ENCODE data around the gene CELSR1.
"Not testable (repeated sequence)": the region's sequence is repeated elsewhere in the genome, so short reads cannot be mapped to it uniquely, and the experiment has no call there.

Gene CELSR1

DNA sequence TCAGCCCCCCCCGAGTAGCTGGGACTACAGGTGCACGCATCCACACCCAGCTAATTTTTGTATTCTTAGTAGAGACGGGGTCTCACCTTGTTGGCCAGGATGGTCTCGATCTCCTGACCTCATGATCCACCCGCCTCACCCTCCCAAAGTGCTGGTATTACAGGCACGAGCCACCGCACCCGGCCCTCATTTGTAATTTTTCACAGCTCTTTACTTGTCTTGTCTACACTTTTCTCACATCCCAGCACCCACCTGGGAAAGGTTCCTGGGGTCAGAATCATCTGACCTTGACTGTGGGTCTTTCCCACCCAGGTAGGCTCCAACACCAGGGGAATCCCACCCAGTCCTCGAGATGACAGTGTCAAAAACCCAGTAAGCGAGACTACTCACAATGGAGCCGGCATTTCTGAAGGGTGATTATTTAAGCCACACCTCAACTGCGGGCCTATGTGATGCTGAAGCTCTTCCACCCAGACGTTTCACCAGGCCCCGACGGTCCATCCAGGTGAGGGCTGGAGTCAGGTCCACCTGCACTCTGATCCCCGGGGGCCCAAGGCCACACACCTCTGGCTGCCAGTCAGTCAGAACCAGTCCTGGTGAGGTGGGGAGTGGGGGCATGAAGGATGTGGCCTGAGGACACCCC, 23.4 kb downstream of the CELSR1 start:
- no peak for DNase-seq (ENCODE audit: low read depth)

- DNase-seq (ENCODE audit: low read depth): no peak
These were observed 24.7 kb downstream of the CELSR1 start for GRCh38 chr22:46512683-46513082.

DNA sequence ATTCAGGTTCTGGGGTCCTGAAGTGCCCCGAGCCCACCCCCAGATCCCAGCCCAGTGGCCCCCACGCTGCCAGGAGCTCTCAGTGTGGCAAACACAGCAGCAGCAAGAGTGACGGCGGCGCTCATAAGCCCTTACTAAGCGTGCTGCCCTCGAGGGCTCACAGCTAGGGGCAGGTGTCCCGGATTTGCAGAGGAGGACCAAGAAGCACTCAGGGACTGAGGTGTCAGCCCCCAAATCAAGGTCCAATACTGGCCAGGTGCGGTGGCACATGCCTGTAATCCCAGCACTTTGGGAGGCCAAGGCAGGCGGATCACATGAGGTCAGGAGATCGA, 25.4 kb downstream of the CELSR1 start:
- DNase-seq (ENCODE audit: low read depth): no peak

- DNase-seq (ENCODE audit: low read depth): no peak
These were observed 26.0 kb downstream of the CELSR1 start for GRCh38 chr22:46511151-46512038.

- no peak for DNase-seq (ENCODE audit: low read depth)
These were observed 27.9 kb downstream of the CELSR1 start for GRCh38 chr22:46509416-46510089.

- DNase-seq (ENCODE audit: low read depth): no peak
These were observed 28.9 kb downstream of the CELSR1 start for GRCh38 chr22:46508491-46508999.

DNA sequence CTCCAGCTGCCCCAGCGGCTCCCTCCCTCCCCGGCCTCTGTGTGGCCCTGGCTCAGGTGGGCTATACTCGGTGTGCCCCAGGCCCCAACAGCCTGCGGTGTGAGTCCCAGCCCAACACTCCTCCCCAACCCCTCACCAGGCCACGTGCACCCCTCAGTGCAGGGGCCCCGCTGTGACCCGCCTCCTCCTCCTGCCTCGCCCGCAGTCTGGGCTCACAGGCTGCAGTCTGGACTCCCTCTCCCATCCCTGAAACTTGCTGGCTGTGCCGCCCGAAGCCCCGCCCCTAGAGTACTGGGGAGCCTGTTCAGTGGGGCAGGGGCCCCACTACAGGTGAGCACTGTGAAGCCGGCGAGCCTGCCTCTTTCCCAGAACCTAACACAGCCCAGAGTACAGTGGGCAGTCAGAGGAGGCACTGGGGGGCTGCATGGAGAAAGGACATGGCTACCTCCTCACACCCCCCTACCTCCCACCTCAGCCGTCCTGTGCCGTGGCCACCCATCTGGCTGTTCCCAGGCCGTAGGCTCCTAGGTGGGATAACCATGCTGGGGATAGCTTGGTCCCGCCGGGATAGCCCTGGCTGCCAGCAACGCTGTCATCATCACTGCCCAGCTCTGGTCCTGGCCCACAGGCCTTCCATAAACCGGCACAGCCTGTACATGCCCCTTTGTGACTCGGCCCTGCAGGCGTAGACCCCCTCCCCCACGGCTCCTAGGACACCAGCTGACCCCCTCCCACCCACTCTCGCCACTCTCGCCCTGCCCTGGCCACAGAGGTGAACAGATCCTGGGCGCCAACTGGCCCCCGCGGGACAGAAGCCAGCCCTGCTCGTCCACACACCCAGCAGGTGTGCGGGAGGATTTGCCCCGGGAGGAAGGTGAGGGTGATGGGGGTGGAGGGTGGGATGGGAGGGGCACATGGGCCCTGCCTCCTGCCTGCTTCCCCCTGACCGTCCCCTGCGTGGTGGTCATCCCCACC, 29.7 kb downstream of the CELSR1 start:
- DNase-seq (ENCODE audit: low read depth): no peak

GRCh38 chr22:46504584-46504983, 32.8 kb downstream of the CELSR1 start:
- DNase-seq (ENCODE audit: low read depth): no peak

DNA sequence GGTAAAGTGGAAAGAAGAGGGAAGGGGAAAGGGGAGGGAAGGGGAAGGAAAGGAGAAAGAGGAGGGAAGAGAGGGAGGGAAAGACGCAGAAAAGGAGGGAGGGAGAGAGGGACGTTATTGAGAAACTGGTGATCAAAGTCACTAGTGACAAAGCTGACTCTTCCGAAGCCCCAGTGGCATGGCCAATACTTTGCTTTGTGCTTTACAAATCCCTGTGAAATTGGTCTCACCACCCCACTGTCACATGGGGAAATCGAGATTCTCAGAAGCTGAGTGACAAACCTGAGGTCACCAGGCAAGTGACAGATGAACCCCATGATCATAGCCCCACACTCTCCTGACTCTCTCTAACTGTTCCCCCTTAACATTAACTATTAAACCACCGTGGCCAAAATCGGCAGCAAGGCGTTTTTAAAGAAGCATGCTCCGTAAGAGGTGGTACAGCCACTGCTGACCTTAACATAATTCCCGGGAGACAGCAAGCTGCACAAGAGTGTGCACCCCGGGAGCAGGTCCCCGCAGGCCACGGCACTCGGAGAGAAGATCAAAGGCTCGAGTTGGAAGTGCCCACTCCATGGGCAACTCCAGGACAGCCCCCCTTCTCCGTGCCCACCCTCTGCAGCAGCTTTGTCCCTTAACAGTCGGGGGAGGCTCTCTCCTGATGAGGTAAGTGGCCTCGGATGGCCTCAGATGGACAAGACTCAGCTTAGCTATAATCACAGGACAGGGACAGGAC, 34.8 kb downstream of the CELSR1 start:
- DNase-seq (ENCODE audit: low read depth): no peak

GRCh38 chr22:46501701-46502100, 35.7 kb downstream of the CELSR1 start:
- no peak for DNase-seq (ENCODE audit: low read depth)

- DNase-seq (ENCODE audit: low read depth): not testable (repeated sequence)
These were observed 36.2 kb downstream of the CELSR1 start for GRCh38 chr22:46501265-46501664.

DNA sequence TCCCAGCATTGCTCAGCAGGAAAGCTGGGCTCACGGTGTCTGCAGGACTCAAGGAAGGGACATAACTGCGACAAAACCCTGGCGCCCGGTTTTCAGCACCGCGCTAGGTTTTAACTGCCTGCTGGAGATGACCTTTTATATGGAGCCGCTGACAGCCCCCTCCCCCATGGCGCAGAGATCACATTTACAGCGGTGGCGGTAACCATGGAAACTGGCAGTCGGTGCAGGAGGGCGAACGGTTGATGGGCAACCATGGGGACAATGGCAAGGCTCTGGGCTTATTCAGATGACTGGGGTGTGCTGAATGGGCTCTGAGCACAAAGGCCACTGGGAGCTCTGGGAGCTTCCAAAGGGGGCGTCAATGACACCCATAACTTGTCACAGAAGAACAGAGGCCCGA, 37.2 kb downstream of the CELSR1 start:
- no peak for DNase-seq (ENCODE audit: low read depth)

DNA sequence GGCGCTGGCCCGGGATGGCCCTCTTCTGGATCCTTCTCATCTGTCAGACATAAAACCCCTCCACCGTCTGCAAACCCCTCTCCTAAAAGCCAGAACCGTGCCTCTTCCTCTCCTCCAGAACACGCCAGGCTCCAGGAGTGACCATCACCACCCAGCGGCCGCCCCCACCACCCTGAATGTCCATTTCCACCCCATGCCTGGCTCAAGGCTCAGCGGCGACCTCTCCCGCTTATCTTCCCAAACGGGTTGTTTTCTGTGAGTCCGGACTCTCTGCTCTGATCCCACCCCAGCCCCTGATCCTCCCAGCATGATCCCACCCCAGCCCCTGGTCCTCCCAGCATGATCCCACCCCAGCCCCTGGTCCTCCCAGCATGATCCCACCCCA, 37.6 kb downstream of the CELSR1 start:
- DNase-seq (ENCODE audit: low read depth): no peak

DNA sequence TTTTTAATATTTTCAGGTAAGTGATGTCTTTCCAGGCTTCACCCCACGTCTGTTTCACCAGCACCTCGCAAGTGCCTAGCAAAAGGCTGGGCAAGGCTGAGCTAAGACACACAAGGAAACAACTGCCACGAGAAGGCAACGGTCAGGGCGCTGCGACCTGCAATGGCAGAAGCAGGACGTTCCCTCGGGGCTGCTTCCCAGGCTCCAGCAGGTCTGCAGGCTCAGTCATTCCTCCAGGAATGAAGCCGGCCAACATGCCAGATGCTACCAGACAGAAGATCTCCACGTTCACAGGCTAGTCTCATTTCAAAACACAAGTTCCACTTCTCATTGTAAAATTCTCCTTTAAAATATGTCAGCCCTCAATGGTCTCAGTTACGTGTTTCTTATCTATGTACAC, 45.5 kb downstream of the CELSR1 start:
- DNase-seq (ENCODE audit: low read depth): no peak

DNA sequence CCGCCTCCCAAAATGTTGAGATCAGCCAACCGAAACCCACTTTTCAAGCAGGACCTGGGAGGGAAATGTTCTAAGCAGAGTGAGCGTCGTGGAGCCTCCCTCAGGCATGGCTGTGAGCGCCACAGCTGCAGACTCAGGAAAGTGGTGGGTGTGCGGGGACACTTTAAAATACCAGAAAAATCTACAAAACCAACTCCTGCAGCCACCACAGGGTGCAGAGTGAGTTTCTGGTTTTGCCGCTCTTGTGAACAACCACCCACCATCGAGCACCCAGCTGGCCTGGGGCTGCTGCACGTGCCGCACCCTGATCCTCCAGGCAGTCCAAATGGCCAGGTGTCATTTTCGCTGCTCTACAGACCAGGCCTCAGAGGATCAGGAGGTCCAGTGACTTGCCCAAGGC, 46.9 kb downstream of the CELSR1 start:
- DNase-seq (ENCODE audit: low read depth): no peak

- no peak for DNase-seq (ENCODE audit: low read depth)
These were observed 50.3 kb downstream of the CELSR1 start for GRCh38 chr22:46486996-46487717.

- DNase-seq (ENCODE audit: low read depth): no peak
These were observed 52.4 kb downstream of the CELSR1 start for GRCh38 chr22:46484861-46485595.

DNA sequence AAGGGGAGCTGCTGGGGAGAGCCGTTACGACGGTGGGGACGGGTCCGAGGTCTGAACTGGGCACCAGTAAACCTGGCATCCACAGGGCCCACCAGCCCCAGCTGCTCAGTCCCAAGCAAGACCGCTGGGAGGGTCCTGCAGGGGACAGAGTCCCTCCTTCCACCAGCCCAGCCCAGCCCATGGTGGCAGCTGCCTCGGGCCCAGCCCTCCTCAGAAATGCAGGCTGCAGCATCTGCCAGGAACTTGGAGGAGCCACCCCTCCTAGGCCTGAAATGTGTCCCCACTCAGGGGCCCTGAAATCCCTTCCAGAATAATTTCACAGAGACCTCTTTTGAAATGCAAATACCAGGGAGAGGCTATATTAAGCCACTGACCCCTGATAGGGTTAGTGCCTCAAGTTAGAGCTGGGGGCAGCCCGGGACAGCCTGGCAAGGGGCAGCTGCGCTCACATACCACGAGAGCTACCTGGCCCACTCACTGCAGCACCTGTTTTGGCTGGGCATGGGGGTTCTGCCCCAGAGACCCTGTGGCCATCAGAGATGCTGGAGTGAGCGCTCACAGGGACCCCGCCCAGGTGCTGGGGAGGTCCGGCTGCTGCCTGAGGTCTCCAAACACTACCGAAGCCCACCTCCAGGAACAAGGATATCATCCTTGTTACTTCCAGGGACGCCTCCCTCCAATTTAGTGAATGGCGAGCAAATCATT, 53.1 kb downstream of the CELSR1 start:
- DNase-seq (ENCODE audit: low read depth): no peak

DNA sequence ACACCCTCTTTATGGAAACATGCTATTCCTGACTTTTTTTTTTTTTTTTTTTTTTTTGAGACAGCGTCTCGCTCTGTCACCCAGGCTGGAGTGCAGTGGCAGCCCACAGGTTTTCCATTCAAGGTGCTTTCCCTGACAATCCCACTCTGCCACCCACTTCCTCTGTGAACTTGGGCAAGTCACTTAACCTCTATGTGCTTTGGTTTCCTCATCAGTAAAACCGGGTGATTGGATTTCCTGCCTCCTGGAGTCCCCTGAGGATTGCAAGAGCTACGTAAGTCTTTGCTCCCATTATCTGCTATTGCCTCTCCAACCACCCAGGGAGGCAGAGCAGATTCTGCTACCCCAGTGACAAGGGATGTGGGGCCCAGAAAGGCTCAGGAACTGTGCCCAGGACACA, 54.1 kb downstream of the CELSR1 start:
- DNase-seq (ENCODE audit: low read depth): no peak
